Gastrocnemius medialis (tissue), 4 donors: ENCODE results near the gene GSG1. TPM values are rescaled to one million over a fixed set of nuclear protein-coding genes. Genes with fewer than 3 reads are reported as not detected.

Experiments used
- ATAC-seq, 2 donors: fragments of 150-250 bp; one replicate each; pipeline ENCODE4 v1.9.1; 2016
- DNase-seq, 2 donors: peaks; one replicate each; pipeline ENCODE4 v3.0.0-alpha.2; 2019
- H3K27ac ChIP-seq, 4 donors: fragments of 200-600 bp; sonication (generic); 1 replicate in 1 of 4; 2 replicates in 3 of 4; pipeline ENCODE4 v1.5.1; 2016 to 2018; ENCODE audit warnings: mild to moderate bottlenecking in 2 of 4, moderate library complexity in 1 of 4
- H3K27me3 ChIP-seq, 3 donors: fragments of 200-600 bp; sonication (generic) in 2 of 3; 1 replicate in 1 of 3; 2 replicates in 2 of 3; pipeline versions ENCODE4 v1.5.1 to v1.6.0; 2016 to 2019; ENCODE audit warnings: mild to moderate bottlenecking in 1 of 3, moderate library complexity in 1 of 3
- H3K36me3 ChIP-seq, 2 donors: fragments of 200-600 bp; sonication (generic) in 1 of 2; one replicate each; pipeline ENCODE4 v1.5.1; 2017 to 2018
- H3K4me1 ChIP-seq, 2 donors: fragments of 200-600 bp; sonication (generic) in 1 of 2; one replicate each; pipeline ENCODE4 v1.5.1; 2016 to 2017; ENCODE audit warnings: mild to moderate bottlenecking in 2 of 2
- H3K4me3 ChIP-seq, 4 donors: fragments of 200-600 bp; sonication (generic) in 3 of 4; 1 replicate in 1 of 4; 2 replicates in 3 of 4; pipeline ENCODE4 v1.5.1; 2016 to 2019; ENCODE audit warnings: mild to moderate bottlenecking in 2 of 4
- H3K9me3 ChIP-seq, 3 donors: fragments of 200-600 bp; sonication (generic) in 2 of 3; 1 replicate in 1 of 3; 2 replicates in 2 of 3; pipeline ENCODE4 v1.5.1; 2016 to 2019
- POLR2A ChIP-seq, 2 donors: fragments of 450-650 bp; IDR thresholded peaks; one replicate each; pipeline ENCODE4 v1.6.1; 2017; ENCODE audit warnings: antibody characterized with exemption in 2 of 2, mild to moderate bottlenecking in 2 of 2, moderate library complexity in 2 of 2
- in situ Hi-C, 4 donors: fragments of 200-750 bp; cut with MboI; loops; one replicate each; pipeline versions ENCODE4 v1.15.0 to v1.8.0; 2017; ENCODE audit warnings: low sequenced_read_pairs in 4 of 4
- intact Hi-C: fragments of 100-400 bp; cut with DNase I; formaldehyde crosslinking; loops from one replicate; pipeline ENCODE4 v1.15.1; 2023; ENCODE audit warnings: low total_unique reads
- total RNA-seq, 4 donors: library from RNA; depleted of rRNA; stranded (reverse); fragments of >200 nt; gene quantifications; one replicate each; pipeline versions ENCODE4 v1.1.0 to v1.2.3, GENCODE V29; 2016
- TF ChIP-seq, protein P1 (sequence below), 5 experiments: fragments of 450-650 bp in 3 of 5; fragments of 200-600 bp in 2 of 5; sonication (generic) in 2 of 5; IDR thresholded peaks in 4 of 5; conservative IDR thresholded peaks in 1 of 5; 1 replicate in 4 of 5; 2 replicates in 1 of 5; pipeline ENCODE4 v1.5.1; 2016 to 2019; ENCODE audit warnings: antibody characterized with exemption in 5 of 5, mild to moderate bottlenecking in 3 of 5, moderate library complexity in 3 of 5

GSG1 gene
- total RNA-seq, 4 donors from 2014 or later, result not detected

DNA sequence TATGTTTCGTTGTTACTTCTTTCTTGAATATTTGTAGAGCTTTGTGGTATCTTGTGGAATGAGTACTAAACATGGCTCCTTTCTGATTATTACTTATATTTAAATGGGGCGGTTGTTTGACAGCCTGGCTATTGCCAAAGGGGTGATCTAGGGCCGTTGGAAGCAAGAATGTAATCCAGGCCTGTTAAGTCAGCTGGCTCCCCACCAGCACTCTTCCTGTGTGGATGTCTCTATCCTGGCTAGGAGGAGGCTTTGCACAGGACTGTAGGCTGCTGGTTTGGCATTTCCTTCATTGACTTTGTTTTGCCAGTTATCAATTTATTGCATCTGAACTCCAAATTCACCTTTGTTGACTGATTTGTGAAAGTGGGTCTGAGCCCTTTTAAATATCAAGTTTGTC lies 53.7 kb downstream of the GSG1 start:
- Histone ChIP-seq H3K9me3 (no peaks in the 10 kb centered on the region), H3K4me3 (no peak overlapping the region), H3K4me1 (peaks cover 0 to 13% of the 10 kb centered on the region in 2 donors), H3K27ac (no peak overlapping the region), H3K27me3 (no peaks in the 10 kb centered on the region), H3K36me3 (no peaks in the 10 kb centered on the region)
- in situ Hi-C loops, result no loop called here
- intact Hi-C loops, result no loop called here
- DNase-seq (no peak), ATAC-seq (no peak)
- TF ChIP-seq, protein P1, sequence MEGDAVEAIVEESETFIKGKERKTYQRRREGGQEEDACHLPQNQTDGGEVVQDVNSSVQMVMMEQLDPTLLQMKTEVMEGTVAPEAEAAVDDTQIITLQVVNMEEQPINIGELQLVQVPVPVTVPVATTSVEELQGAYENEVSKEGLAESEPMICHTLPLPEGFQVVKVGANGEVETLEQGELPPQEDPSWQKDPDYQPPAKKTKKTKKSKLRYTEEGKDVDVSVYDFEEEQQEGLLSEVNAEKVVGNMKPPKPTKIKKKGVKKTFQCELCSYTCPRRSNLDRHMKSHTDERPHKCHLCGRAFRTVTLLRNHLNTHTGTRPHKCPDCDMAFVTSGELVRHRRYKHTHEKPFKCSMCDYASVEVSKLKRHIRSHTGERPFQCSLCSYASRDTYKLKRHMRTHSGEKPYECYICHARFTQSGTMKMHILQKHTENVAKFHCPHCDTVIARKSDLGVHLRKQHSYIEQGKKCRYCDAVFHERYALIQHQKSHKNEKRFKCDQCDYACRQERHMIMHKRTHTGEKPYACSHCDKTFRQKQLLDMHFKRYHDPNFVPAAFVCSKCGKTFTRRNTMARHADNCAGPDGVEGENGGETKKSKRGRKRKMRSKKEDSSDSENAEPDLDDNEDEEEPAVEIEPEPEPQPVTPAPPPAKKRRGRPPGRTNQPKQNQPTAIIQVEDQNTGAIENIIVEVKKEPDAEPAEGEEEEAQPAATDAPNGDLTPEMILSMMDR (IDR thresholded peaks at IDR 0.05 in 4 of 5, conservative IDR thresholded peaks at IDR 0.05 in 1 of 5), result no peak
- TF ChIP-seq POLR2A (IDR thresholded peaks at IDR 0.05), result no peak

DNA sequence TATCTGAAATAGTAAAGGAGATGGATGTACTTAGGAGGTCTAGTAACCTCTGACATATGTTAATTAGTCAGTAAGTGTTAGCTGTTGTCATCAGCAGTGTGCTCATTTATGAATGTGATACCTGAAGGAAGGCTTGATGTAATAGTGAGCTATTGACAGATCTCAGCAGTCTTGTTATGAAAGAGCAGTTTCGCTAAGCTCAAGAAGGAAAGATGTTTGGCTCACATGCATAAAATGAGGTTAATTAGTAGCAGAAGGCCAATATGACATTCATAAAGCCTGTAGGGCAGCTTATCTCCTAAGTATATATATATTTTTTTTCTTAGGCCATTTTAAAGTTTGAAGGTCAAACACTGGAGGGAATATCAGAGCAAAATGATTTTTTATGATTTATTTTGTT lies 56.5 kb downstream of the GSG1 start:
- intact Hi-C loops, result no loop called here
- no peak overlapping the region for H3K4me3 ChIP-seq
- no peaks in the 10 kb centered on the region for H3K9me3 ChIP-seq
- H3K27me3 ChIP-seq, result no peaks in the 10 kb centered on the region
- peaks cover 0 to 14% of the 10 kb centered on the region in 2 donors for H3K4me1 ChIP-seq
- ATAC-seq (no peak), DNase-seq (no peak)
- no peak overlapping the region for H3K27ac ChIP-seq
- H3K36me3 ChIP-seq, result no peaks in the 10 kb centered on the region
- in situ Hi-C loops, result no loop called here
- TF ChIP-seq, protein P1 (IDR thresholded peaks at IDR 0.05 in 4 of 5, conservative IDR thresholded peaks at IDR 0.05 in 1 of 5), result no peak
- no peak for TF ChIP-seq POLR2A (IDR thresholded peaks at IDR 0.05)

DNA sequence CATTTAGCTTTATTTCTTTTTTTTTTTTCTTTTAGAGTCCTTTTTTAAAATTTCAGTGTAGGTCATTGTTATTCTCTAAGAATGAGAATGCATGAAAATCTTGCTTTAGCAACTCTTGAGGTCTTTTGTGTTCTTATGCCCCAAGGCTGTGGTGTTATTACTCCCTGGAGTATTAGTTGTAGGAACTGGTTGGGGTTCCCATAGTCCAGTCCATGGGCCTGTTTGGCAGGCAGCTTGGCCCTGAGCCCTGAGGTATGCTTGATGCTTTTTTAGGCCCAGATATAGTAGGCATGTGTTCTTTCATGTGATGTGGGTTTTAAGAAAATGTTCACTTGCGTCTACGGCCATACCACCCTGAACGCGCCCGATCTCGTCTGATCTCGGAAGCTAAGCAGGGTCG lies 57.7 kb downstream of the GSG1 start:
- TF ChIP-seq, protein P1 (IDR thresholded peaks at IDR 0.05 in 4 of 5, conservative IDR thresholded peaks at IDR 0.05 in 1 of 5), result no peak
- TF ChIP-seq POLR2A (IDR thresholded peaks at IDR 0.05), result no peak
- Histone ChIP-seq H3K36me3 (no peaks in the 10 kb centered on the region), H3K9me3 (no peaks in the 10 kb centered on the region), H3K4me1 (peaks cover 0 to 6% of the 10 kb centered on the region in 2 donors), H3K4me3 (no peak overlapping the region), H3K27me3 (no peaks in the 10 kb centered on the region), H3K27ac (no peak overlapping the region)
- ATAC-seq (no peak), DNase-seq (no peak)
- in situ Hi-C loops, result no loop called here
- intact Hi-C loops, result no loop called here

DNA sequence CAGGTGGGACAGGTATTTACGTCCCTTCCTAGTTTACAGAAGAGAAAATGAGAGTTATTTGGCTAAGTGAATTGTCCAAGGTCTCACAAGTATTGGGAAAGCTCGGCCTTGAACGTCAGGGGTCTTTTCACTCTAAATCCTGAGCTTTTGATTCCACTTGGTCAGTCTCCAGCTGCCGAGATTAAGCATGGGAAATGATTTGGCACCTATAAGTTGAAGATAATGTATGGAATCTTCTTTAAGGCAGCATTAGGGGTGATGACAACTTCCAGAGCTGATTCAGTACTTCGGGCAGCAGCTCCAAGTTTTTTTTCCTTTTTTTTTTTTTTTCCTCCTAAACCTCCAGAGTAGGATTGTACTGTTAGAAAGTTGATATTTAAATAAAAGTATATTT lies 58.6 kb downstream of the GSG1 start:
- in situ Hi-C loops, result no loop called here
- ATAC-seq (no peak), DNase-seq (no peak)
- no peaks in the 10 kb centered on the region for H3K9me3 ChIP-seq
- H3K27ac ChIP-seq, result peak overlapping the region in 1 of 4 donors; percentile 76
- H3K36me3 ChIP-seq, result no peaks in the 10 kb centered on the region
- peaks cover 0 to 3% of the 10 kb centered on the region in 2 donors for H3K4me1 ChIP-seq
- peak overlapping the region; percentile 99 to 100 (median 100) for H3K4me3 ChIP-seq
- no peak for TF ChIP-seq POLR2A (IDR thresholded peaks at IDR 0.05)
- TF ChIP-seq, protein P1 (IDR thresholded peaks at IDR 0.05 in 4 of 5, conservative IDR thresholded peaks at IDR 0.05 in 1 of 5), result no peak
- intact Hi-C loops, result loop anchor here (1.0 kb wide), 1 partner anchor 45 kb away; the partner anchor contains the start of gene HEBP1
- no peaks in the 10 kb centered on the region for H3K27me3 ChIP-seq
